Tibial nerve (tissue), 4 donors: Measurements from ENCODE around the gene IGF2BP3. TPM values are rescaled to one million over a fixed set of nuclear protein-coding genes. Genes with fewer than 3 reads are reported as not detected.

Experiments used
- DNase-seq, 2 donors: peaks; one replicate each; pipeline ENCODE4 v3.0.0-alpha.2; 2019; ENCODE audit warnings: low spot score in 2 of 2
- H3K27ac ChIP-seq, 4 donors: fragments of 200-600 bp; sonication (generic) in 3 of 4; one replicate each; pipeline ENCODE4 v1.5.1; 2017 to 2019; ENCODE audit warnings: mild to moderate bottlenecking in 1 of 4
- H3K27me3 ChIP-seq, 2 donors: fragments of 200-600 bp; sonication (generic) in 1 of 2; one replicate each; pipeline versions ENCODE4 v1.5.1 to v1.6.0; 2017 to 2019
- H3K36me3 ChIP-seq, 3 donors: fragments of 200-600 bp; sonication (generic); one replicate each; pipeline ENCODE4 v1.5.1; 2018 to 2019
- H3K4me1 ChIP-seq, 4 donors: fragments of 200-600 bp; sonication (generic) in 3 of 4; one replicate each; pipeline ENCODE4 v1.5.1; 2017 to 2019
- H3K4me3 ChIP-seq, 4 donors: fragments of 200-600 bp; sonication (generic) in 3 of 4; one replicate each; pipeline ENCODE4 v1.5.1; 2017 to 2019; ENCODE audit warnings: mild to moderate bottlenecking in 1 of 4, moderate library complexity in 1 of 4
- H3K9me3 ChIP-seq, 4 donors: fragments of 200-600 bp; sonication (generic) in 3 of 4; one replicate each; pipeline ENCODE4 v1.5.1; 2017 to 2019
- CTCF ChIP-seq, 5 experiments: fragments of 200-600 bp in 3 of 5; fragments of 450-650 bp in 2 of 5; sonication (generic) in 3 of 5; IDR thresholded peaks; one replicate each; pipeline ENCODE4 v1.5.1; 2016 to 2019; ENCODE audit warnings: antibody characterized with exemption in 5 of 5, mild to moderate bottlenecking in 3 of 5, moderate library complexity in 2 of 5
- EP300 ChIP-seq, 2 donors: sonication (generic); formaldehyde crosslinking; IDR thresholded peaks; one replicate each; pipeline ENCODE4 v1.6.1; 2017; ENCODE audit warnings: antibody characterized with exemption in 2 of 2, mild to moderate bottlenecking in 1 of 2
- POLR2A ChIP-seq, 2 donors: fragments of 450-650 bp; IDR thresholded peaks; one replicate each; pipeline ENCODE4 v1.6.1; 2017; ENCODE audit warnings: antibody characterized with exemption in 2 of 2, mild to moderate bottlenecking in 2 of 2, moderate library complexity in 2 of 2
- WGBS, 2 donors: methylation state at CpG; one replicate each; pipeline ENCODE4 v1.1.5; 2018; 5-methylcytosine and 5-hydroxymethylcytosine counted together
- total RNA-seq, 4 donors: library from RNA; depleted of rRNA; stranded (reverse); fragments of >200 nt; gene quantifications; one replicate each; pipeline ENCODE4 v1.1.0, GENCODE V29; 2016

Gene IGF2BP3
- total RNA-seq, 4 donors from 2014 or later, result 0.21 to 0.90 (median 0.59) TPM; not detected in 1

DNA sequence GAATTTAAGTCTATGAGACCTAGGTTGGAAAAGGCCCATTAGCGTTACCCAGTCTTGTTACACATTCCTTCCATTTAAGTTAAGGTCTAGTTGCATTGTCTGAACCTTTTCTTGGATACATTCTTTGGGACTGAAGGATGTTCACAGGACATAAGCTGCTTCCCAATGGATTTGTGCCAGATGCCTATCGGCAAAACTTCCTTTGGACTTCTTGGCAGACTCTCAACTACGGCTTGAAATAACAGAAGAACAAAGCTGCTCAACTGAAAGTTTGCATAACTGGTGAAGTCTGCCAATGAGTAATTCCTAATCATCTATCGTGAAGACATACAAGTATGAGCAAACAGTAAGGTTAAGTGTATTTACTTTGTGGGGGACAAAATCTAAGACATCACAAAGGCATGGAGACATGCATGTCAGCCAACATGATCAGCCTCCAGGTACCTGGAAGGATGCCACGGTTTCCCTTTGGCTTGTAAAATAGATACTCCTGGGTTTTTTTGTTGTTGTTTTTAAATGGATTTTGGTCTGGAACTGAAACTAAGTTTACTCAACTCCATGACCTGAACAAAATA lies 135.7 kb downstream of the IGF2BP3 start:
- Histone ChIP-seq H3K27ac (peak overlapping the region in 2 of 4 donors; percentile 41 to 51), H3K9me3 (peaks cover 0 to 5% (median 0%) of the 10 kb centered on the region in 4 donors), H3K27me3 (no peaks in the 10 kb centered on the region), H3K4me3 (no peak overlapping the region), H3K36me3 (no peaks in the 10 kb centered on the region), H3K4me1 (peaks cover 0 to 34% (median 4%) of the 10 kb centered on the region in 4 donors)
- 25 to 26% methylated on average over 5 of the region's 5 CpGs for WGBS, 2 donors
- peak in 1 of 2 donors; percentile 23 for DNase-seq
- TF ChIP-seq POLR2A (IDR thresholded peaks at IDR 0.05) (no peak), EP300 (IDR thresholded peaks at IDR 0.05) (peak in 1 of 2 donors; percentile 40), CTCF (IDR thresholded peaks at IDR 0.05) (no peak)

DNA sequence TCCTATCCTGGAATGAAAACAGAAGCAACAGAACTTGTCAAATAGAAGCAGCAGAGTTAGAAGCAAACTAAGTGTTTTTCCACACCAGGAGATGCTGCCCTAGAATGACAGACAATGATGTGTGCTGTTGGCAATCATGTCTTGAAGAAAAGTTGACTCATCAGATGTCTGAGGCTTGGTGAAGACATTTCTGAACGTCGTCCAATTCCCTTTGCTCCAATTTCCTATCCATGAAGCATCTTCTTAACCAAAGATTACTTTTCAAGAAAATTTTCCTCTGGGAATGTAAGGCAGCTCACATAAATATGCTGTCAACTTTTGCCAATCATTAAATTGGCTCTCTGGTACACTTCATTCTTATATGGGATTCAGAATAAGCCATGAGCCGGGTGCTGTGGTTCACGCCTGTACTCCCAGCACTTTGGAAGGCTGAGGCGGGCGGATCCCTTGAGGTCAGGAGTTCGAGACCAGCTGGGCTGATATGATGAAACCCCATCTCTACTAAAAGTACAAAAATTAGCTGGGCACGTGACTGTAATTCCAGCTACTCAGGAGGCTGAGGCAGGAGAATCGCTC lies 136.5 kb downstream of the IGF2BP3 start:
- no peak overlapping the region for H3K4me3 ChIP-seq
- H3K9me3 ChIP-seq, result peaks cover 0 to 5% (median 0%) of the 10 kb centered on the region in 4 donors
- 55 to 59% methylated on average over 9 of the region's 9 CpGs for WGBS, 2 donors
- peaks cover 0 to 34% (median 4%) of the 10 kb centered on the region in 4 donors for H3K4me1 ChIP-seq
- no peaks in the 10 kb centered on the region for H3K36me3 ChIP-seq
- no peaks in the 10 kb centered on the region for H3K27me3 ChIP-seq
- peak in 1 of 2 donors; percentile 51 for DNase-seq
- peak overlapping the region in 2 of 4 donors; percentile 41 to 51 for H3K27ac ChIP-seq
- TF ChIP-seq CTCF (IDR thresholded peaks at IDR 0.05) (no peak), POLR2A (IDR thresholded peaks at IDR 0.05) (no peak), EP300 (IDR thresholded peaks at IDR 0.05) (peak in 1 of 2 donors; percentile 42)

- Histone ChIP-seq H3K4me1 (peaks cover 0 to 34% (median 4%) of the 10 kb centered on the region in 4 donors), H3K27ac (peak overlapping the region in 2 of 4 donors; percentile 34 to 41), H3K9me3 (peaks cover 0 to 5% (median 0%) of the 10 kb centered on the region in 4 donors), H3K27me3 (no peaks in the 10 kb centered on the region), H3K4me3 (no peak overlapping the region), H3K36me3 (no peaks in the 10 kb centered on the region)
- peak in 1 of 2 donors; percentile 23 for DNase-seq
- 35 to 42% methylated on average over 4 of the region's 4 CpGs for WGBS, 2 donors
- TF ChIP-seq CTCF (IDR thresholded peaks at IDR 0.05) (no peak), EP300 (IDR thresholded peaks at IDR 0.05) (no peak), POLR2A (IDR thresholded peaks at IDR 0.05) (no peak)
Observed at GRCh38 chr7:23332910-23333612, 137.2 kb downstream of the IGF2BP3 start.

GRCh38 chr7:23332193-23332592 lies 138.1 kb downstream of the IGF2BP3 start:
- H3K4me1 ChIP-seq, result peaks cover 0 to 34% (median 4%) of the 10 kb centered on the region in 4 donors
- H3K27ac ChIP-seq, result no peak overlapping the region
- no peak for DNase-seq
- peaks cover 0 to under 1% (median 0%) of the 10 kb centered on the region in 4 donors for H3K9me3 ChIP-seq
- TF ChIP-seq CTCF (IDR thresholded peaks at IDR 0.05) (no peak), EP300 (IDR thresholded peaks at IDR 0.05) (no peak), POLR2A (IDR thresholded peaks at IDR 0.05) (no peak)
- no peaks in the 10 kb centered on the region for H3K27me3 ChIP-seq
- no peak overlapping the region for H3K4me3 ChIP-seq
- H3K36me3 ChIP-seq, result no peaks in the 10 kb centered on the region

GRCh38 chr7:23331132-23331531 lies 139.2 kb downstream of the IGF2BP3 start:
- WGBS, 2 donors, result 84 to 85% methylated on average over 1 of the region's 1 CpG
- DNase-seq, result no peak
- H3K4me3 ChIP-seq, result no peak overlapping the region
- no peaks in the 10 kb centered on the region for H3K9me3 ChIP-seq
- no peak for TF ChIP-seq CTCF (IDR thresholded peaks at IDR 0.05)
- TF ChIP-seq EP300 (IDR thresholded peaks at IDR 0.05), result no peak
- no peak for TF ChIP-seq POLR2A (IDR thresholded peaks at IDR 0.05)
- H3K4me1 ChIP-seq, result peaks cover 0 to 34% (median 4%) of the 10 kb centered on the region in 4 donors
- H3K27me3 ChIP-seq, result no peaks in the 10 kb centered on the region
- no peaks in the 10 kb centered on the region for H3K36me3 ChIP-seq
- no peak overlapping the region for H3K27ac ChIP-seq
